ENCODE data around the gene SETD1B.

The SETD1B gene

GRCh38 chr12:121837680-121838079 lies 33.9 kb downstream of the SETD1B start:
- no peak for TF ChIP-seq CTCF (IDR thresholded peaks at IDR 0.05; ENCODE audit: extremely low read depth, missing control alignments)
- DNase-seq (ENCODE audit: low spot score), result no peak

- no peak for DNase-seq (ENCODE audit: low spot score)
- no peak for TF ChIP-seq CTCF (IDR thresholded peaks at IDR 0.05; ENCODE audit: extremely low read depth, missing control alignments)
These were observed 34.3 kb downstream of the SETD1B start for GRCh38 chr12:121838126-121838525.

- peak; percentile 99 for DNase-seq (ENCODE audit: low spot score)
- TF ChIP-seq CTCF (IDR thresholded peaks at IDR 0.05; ENCODE audit: extremely low read depth, missing control alignments), result no peak
These were observed 35.5 kb downstream of the SETD1B start for GRCh38 chr12:121839106-121839992.

GRCh38 chr12:121839993-121840761 lies 36.4 kb downstream of the SETD1B start:
- DNase-seq (ENCODE audit: low spot score), result no peak
- TF ChIP-seq CTCF (IDR thresholded peaks at IDR 0.05; ENCODE audit: extremely low read depth, missing control alignments), result no peak

- DNase-seq (ENCODE audit: low spot score), result no peak
- no peak for TF ChIP-seq CTCF (IDR thresholded peaks at IDR 0.05; ENCODE audit: extremely low read depth, missing control alignments)
These were observed 39.6 kb downstream of the SETD1B start for GRCh38 chr12:121843236-121843982.

- DNase-seq (ENCODE audit: low spot score), result no peak
These were observed 41.9 kb downstream of the SETD1B start for GRCh38 chr12:121845701-121846100.

More at GRCh38 chr12:121845701-121846100, 41.9 kb downstream of the SETD1B start:
- TF ChIP-seq CTCF (IDR thresholded peaks at IDR 0.05; ENCODE audit: extremely low read depth, missing control alignments), result no peak
